VCaP (cell line): Measurements from ENCODE around the gene EPS8L1.

Experiments
- H3K27ac ChIP-seq: fragments of 450-650 bp; 2 replicates; pipeline ENCODE4 v1.5.1; 2017
- CTCF ChIP-seq: fragments of 450-650 bp; conservative IDR thresholded peaks from 2 replicates; pipeline ENCODE4 v1.5.1; 2017; ENCODE audit warnings: mild to moderate bottlenecking, moderate library complexity

Gene EPS8L1

GRCh38 chr19:55089342-55089944, 13.8 kb downstream of the EPS8L1 start:
- no peak for TF ChIP-seq CTCF
- no peak overlapping the region for H3K27ac ChIP-seq

- no peak overlapping the region for H3K27ac ChIP-seq
- no peak for TF ChIP-seq CTCF
Measured at GRCh38 chr19:55090564-55090963, 14.9 kb downstream of the EPS8L1 start.

GRCh38 chr19:55091126-55091910, 15.6 kb downstream of the EPS8L1 start:
- no peak overlapping the region for H3K27ac ChIP-seq
- no peak for TF ChIP-seq CTCF

DNA sequence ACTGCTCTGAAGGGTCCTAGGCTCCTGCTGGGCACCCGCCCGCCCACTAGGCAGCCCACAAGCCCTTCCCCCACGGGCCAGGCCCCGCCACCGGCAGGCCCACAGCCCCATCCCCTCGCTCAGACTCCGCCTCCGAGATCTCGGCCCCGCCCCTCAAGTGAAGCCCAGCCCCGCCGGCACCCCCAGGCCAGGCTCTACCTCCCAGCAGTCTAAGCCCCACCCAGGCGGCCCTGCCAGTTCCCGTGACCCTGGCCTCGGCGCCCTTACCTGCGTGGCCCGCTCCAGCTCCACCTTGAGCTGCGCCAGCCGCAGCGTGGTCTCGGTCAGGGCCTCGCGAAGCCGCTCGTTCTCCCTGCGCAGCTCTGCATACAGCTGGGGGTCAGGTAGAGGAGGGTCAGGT, 16.3 kb downstream of the EPS8L1 start:
- no peak overlapping the region for H3K27ac ChIP-seq
- TF ChIP-seq CTCF = no peak

DNA sequence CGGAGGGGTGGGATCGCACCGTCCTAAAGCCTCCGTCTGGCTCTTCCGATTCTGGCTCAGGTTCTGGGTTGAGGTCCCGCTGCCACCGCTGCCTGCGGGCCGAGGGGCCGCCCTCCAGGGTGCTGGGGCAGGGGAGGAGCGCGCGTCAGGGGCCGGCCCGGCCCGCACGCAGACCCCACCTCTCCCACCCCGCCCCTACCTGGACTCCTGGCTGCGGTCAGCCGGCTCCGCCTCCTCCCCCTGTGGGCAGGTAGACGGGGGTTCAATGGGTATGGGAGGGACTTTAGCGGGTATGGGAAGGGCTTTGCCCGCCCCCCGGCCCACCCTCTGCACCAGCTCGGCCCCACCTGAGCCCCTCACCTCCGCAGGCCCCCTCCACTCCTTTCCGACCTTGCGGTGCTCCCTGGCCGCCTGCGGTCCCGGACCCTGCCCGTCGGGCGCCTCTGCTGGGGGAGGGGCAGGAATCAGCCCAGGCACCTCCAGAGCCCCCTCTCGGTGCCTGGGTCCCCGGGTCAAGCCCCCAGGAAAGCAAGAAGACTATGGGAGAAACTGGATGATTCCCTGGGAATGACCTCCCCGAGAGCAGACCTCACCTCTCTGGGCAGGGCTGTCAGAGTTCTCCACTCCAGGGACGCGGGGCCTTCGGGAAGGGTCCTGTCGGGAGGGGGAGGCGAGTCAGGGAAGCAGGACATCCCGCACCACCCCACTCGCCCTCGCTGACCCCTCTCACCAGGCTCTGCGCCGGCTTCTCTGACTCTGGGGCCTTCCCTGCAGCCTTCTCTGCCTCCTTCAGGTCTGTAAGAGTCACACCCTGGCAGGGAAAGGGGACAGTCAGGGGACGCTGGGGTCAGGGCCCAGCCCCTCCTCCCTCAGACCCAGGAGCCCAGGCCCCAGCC, 17.0 kb downstream of the EPS8L1 start:
- H3K27ac ChIP-seq = no peak overlapping the region
- no peak for TF ChIP-seq CTCF

DNA sequence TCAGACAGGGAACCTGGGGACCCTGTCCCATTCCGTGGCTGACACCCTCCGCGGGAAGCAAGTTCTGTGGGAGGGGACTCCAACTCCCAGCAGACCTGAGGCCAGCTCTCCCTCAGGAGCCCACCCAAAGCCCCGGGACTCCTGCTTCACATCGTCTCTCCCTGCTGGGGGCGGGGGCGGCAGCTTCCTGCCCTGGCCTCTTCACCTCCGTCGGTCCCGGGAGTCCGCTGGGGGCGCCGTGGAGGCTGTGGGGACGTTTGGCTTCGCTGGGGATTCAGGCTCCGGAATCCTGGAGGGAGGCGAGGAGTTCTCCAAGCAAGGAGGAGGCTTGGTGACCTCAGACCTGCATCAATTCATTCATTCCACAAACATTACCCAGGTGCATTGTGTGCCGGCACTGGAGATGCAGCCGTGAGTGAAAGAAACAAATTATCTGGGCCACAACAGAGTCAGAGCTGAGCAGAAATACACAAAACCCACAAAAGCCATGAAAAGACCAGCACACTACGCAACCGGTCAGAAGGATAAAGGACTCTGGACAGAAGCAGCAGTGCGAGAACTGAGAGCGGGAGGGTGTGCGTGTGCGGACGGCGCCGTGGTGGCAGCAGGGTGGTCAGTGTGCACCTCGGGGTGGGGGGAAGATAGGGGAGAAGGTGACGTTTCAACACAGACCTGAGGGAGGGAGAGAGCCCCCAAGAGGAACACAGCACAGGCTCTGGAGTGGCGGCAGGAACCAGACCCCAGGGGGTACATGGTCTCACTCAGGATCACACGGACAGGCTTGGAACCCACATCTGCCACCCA, 19.0 kb downstream of the EPS8L1 start:
- no peak for TF ChIP-seq CTCF
- H3K27ac ChIP-seq = no peak overlapping the region
